PC-9 (cell line): Measurements from ENCODE around the gene HELZ2. TPM values are rescaled to one million over a fixed set of nuclear protein-coding genes. Genes with fewer than 3 reads are reported as not detected.

Source experiments
- BruUV-seq: library from RNA; stranded (reverse); fragments of 400-500 nt; replicated peaks from 2 replicates; lab custom pipeline; 2021; lab: Mats Ljungman, UMichigan
- CTCF ChIA-PET: fragments of 300-600 bp; sonication (Branson Sonifier 250); formaldehyde crosslinking; loops from one replicate; lab custom pipeline; 2022; ENCODE audit warnings: antibody characterized with exemption; lab: Charles Lee
- POLR2A ChIA-PET: fragments of 300-600 bp; sonication (Branson Sonifier 250); formaldehyde crosslinking; loops from one replicate; lab custom pipeline; 2022; ENCODE audit warnings: antibody characterized with exemption; ENCODE audit not compliant: unreplicated experiment; lab: Charles Lee
- DNase-seq, 2 experiments: peaks; one replicate each; pipeline versions ENCODE4 v3.0.0 to v3.0.0-alpha.2; 2015 to 2022; ENCODE audit warnings: mixed read lengths in 1 of 2
- H2AFZ ChIP-seq: fragments of 200-600 bp; sonication (generic); 2 replicates; pipeline ENCODE4 v1.8.1; 2017; ENCODE audit warnings: antibody characterized with exemption
- H3F3A ChIP-seq: fragments of 200-600 bp; sonication (generic); 2 replicates; pipeline ENCODE4 v1.8.1; 2017; ENCODE audit warnings: antibody characterized with exemption, mild to moderate bottlenecking, low read depth; ENCODE audit not compliant: insufficient read depth
- H3K27ac ChIP-seq: fragments of 200-600 bp; sonication (generic); 2 replicates; pipeline ENCODE4 v1.6.1; 2016; ENCODE audit warnings: mixed run types
- H3K27me3 ChIP-seq: fragments of 200-600 bp; sonication (generic); 2 replicates; pipeline ENCODE4 v1.6.1; 2016; ENCODE audit warnings: low read depth, mixed run types; ENCODE audit not compliant: insufficient read depth
- H3K36me3 ChIP-seq: fragments of 200-600 bp; sonication (generic); 2 replicates; pipeline ENCODE4 v1.6.1; 2016; ENCODE audit warnings: low read depth, mixed run types
- H3K4me1 ChIP-seq: fragments of 200-600 bp; sonication (generic); replicated peaks from 2 replicates; pipeline ENCODE4 v1.6.1; 2016; ENCODE audit warnings: mixed run types; ENCODE audit not compliant: insufficient read depth
- H3K4me2 ChIP-seq: fragments of 200-600 bp; sonication (generic); 2 replicates; pipeline ENCODE4 v1.6.1; 2017; ENCODE audit warnings: mixed run types
- H3K4me3 ChIP-seq: fragments of 200-600 bp; sonication (generic); 2 replicates; pipeline ENCODE4 v1.6.1; 2016; ENCODE audit warnings: mixed run types
- H3K79me2 ChIP-seq: fragments of 200-600 bp; sonication (generic); 2 replicates; pipeline ENCODE4 v1.6.1; 2017; ENCODE audit warnings: low read depth, mixed run types
- H3K9me2 ChIP-seq: fragments of 200-600 bp; sonication (generic); 2 replicates; pipeline ENCODE4 v1.8.1; 2017; ENCODE audit warnings: mild to moderate bottlenecking; ENCODE audit not compliant: insufficient read depth
- H3K9me3 ChIP-seq: fragments of 200-600 bp; sonication (generic); 2 replicates; pipeline ENCODE4 v1.8.1; 2016; ENCODE audit warnings: low read depth; ENCODE audit not compliant: insufficient read depth
- H4K20me1 ChIP-seq: fragments of 200-600 bp; sonication (generic); 2 replicates; pipeline ENCODE4 v1.8.1; 2017; ENCODE audit not compliant: insufficient read depth
- EZH2 ChIP-seq: fragments of 200-600 bp; sonication (generic); IDR thresholded peaks from 2 replicates; pipeline ENCODE4 v1.8.0; 2017; ENCODE audit warnings: antibody characterized with exemption, low read depth
- intact Hi-C: fragments of 100-400 bp; cut with micrococcal nuclease; formaldehyde crosslinking; loops from one replicate; pipeline ENCODE4 v1.10.0; 2022; ENCODE audit not compliant: unreplicated experiment
- total RNA-seq: library from RNA; stranded (reverse); gene quantifications from 2 replicates; pipeline ENCODE4 v1.2.3, GENCODE V29; 2021
- TF ChIP-seq, protein P1 (sequence below): fragments of 200-600 bp; sonication (generic); conservative IDR thresholded peaks from 2 replicates; pipeline ENCODE4 v1.6.1; 2017; ENCODE audit warnings: mixed run types, antibody characterized with exemption, mild to moderate bottlenecking, moderate library complexity

HELZ2 gene
- total RNA-seq, 1 experiment from 2014 or later, result 33.7 TPM

DNA sequence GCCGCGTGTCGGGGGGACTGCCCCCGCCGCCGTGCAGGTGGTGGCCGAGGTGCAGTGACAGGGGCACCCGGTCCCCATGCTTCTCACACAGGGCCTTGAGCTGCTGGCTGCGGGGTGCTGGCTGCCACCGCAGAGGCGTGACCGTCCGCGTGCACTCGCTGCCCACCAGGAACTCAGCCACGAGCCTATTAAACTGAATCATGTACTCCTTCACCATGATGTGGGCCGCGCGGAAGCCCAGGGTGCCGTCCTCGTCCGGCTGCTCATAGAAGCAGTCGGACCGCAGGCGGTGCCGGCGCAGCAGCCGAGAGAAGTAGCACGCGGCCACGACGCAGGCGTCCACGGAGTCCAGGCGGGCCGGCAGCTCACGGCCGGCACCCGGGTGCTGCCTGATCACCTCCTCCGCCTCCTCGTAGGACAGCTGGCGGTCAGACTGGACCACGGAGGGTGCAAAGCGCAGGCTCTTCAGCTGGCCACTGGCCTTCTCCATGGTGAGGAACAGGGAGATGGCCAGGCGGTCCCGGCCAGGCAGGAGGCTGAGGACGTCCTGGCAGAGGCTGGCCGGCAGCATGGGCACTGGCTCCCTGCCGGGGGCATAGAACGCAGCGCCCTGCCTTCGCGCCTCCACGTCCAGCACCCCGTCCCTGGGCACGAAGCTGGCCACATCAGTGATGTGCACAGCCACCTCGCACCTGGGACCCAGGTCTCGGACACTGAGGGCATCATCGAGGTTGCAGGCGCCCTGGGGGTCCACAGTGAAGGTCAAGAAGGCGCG lies 9.8 kb downstream of the HELZ2 start:
- intact Hi-C loops, result no loop called here
- Histone ChIP-seq H3K9me2 (no peaks in the 10 kb centered on the region), H3K27me3 (no peaks in the 10 kb centered on the region), H4K20me1 (no peaks in the 10 kb centered on the region), H3K79me2 (no peaks in the 10 kb centered on the region), H2AFZ (no peak overlapping the region), H3F3A (peaks cover 3% of the 10 kb centered on the region; the same call in 1 of the 2 replicates), H3K36me3 (no peaks in the 10 kb centered on the region), H3K4me2 (no peak overlapping the region), H3K4me1 (no peaks in the 10 kb centered on the region), H3K9me3 (no peaks in the 10 kb centered on the region), H3K4me3 (no peak overlapping the region), H3K27ac (no peak overlapping the region)
- no TSS peak for BruUV-seq
- POLR2A ChIA-PET, result no interaction called here
- CTCF ChIA-PET, result no interaction called here
- no peak for TF ChIP-seq EZH2
- TF ChIP-seq, protein P1, sequence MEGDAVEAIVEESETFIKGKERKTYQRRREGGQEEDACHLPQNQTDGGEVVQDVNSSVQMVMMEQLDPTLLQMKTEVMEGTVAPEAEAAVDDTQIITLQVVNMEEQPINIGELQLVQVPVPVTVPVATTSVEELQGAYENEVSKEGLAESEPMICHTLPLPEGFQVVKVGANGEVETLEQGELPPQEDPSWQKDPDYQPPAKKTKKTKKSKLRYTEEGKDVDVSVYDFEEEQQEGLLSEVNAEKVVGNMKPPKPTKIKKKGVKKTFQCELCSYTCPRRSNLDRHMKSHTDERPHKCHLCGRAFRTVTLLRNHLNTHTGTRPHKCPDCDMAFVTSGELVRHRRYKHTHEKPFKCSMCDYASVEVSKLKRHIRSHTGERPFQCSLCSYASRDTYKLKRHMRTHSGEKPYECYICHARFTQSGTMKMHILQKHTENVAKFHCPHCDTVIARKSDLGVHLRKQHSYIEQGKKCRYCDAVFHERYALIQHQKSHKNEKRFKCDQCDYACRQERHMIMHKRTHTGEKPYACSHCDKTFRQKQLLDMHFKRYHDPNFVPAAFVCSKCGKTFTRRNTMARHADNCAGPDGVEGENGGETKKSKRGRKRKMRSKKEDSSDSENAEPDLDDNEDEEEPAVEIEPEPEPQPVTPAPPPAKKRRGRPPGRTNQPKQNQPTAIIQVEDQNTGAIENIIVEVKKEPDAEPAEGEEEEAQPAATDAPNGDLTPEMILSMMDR, result no peak
- DNase-seq, result no peak

- POLR2A ChIA-PET, result no interaction called here
- Histone ChIP-seq H3K4me2 (no peak overlapping the region), H3K27me3 (no peaks in the 10 kb centered on the region), H2AFZ (no peak overlapping the region), H3K36me3 (no peaks in the 10 kb centered on the region), H4K20me1 (no peaks in the 10 kb centered on the region), H3F3A (peaks cover 7% of the 10 kb centered on the region), H3K9me2 (no peaks in the 10 kb centered on the region), H3K9me3 (no peaks in the 10 kb centered on the region), H3K79me2 (no peaks in the 10 kb centered on the region), H3K4me3 (no peak overlapping the region), H3K27ac (no peak overlapping the region), H3K4me1 (no peaks in the 10 kb centered on the region)
- intact Hi-C loops, result no loop called here
- no TSS peak for BruUV-seq
- DNase-seq, result no peak
- CTCF ChIA-PET, result no interaction called here
- TF ChIP-seq EZH2, result no peak
- TF ChIP-seq, protein P1, result no peak
Observed at GRCh38 chr20:63563225-63563935, 10.7 kb downstream of the HELZ2 start.

DNA sequence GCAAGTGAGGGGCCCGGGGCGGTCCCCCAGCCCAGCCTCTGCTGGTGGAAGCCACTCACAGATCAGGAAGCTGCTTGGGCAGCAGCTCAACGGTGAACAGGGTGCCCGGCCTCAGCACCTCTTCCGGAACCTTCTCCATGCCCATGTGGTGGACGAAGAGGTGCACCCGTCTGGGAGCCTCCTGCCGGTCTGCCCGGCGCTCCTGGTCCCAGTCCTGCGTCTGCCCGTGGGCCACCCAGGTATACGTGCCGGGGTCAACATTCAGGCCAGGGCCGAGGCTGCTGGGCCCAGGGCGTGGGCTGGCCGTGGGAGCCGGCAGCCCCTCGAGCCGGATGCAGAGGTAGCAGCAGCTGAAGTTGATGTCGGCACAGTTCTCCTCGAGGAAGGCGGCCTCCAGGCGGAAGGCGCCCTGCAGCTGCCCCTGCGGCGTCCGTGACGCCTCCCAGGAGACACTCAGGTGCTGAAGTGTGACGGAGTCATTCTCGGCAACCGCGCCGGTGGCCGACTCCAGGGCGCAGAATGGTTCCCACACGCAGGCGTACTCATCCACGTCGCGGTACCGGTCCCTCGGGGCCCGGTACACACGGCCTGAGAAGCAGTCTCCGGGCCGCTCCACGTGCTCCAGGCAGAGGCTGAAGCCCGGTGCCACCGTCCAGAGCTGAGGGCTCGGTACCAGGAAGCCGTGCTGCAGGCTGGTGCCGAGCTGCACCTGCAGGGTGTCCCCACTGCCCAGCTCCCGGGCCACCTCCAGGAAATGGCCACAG lies 11.4 kb downstream of the HELZ2 start:
- H3K79me2 ChIP-seq, result no peaks in the 10 kb centered on the region
- ChIA-PET CTCF (no interaction called here), POLR2A (no interaction called here)
- no peaks in the 10 kb centered on the region for H3K4me1 ChIP-seq
- H3K27ac ChIP-seq, result no peak overlapping the region
- no peak for TF ChIP-seq EZH2
- TF ChIP-seq, protein P1, result no peak
- no peak for DNase-seq
- H3K9me2 ChIP-seq, result no peaks in the 10 kb centered on the region
- no peak overlapping the region for H2AFZ ChIP-seq
- H3K27me3 ChIP-seq, result no peaks in the 10 kb centered on the region
- H3K36me3 ChIP-seq, result no peaks in the 10 kb centered on the region
- peaks cover 5% of the 10 kb centered on the region for H3F3A ChIP-seq
- H3K4me3 ChIP-seq, result no peak overlapping the region
- intact Hi-C loops, result no loop called here
- no peaks in the 10 kb centered on the region for H4K20me1 ChIP-seq
- H3K9me3 ChIP-seq, result no peaks in the 10 kb centered on the region
- no TSS peak for BruUV-seq
- H3K4me2 ChIP-seq, result no peak overlapping the region
